ENCODE results near the gene ENTHD1. TPM values are rescaled to one million over a fixed set of nuclear protein-coding genes. Genes with fewer than 3 reads are reported as not detected.

The ENTHD1 gene
- total and polyA plus RNA-seq, 2 of the 4 experiments (the other 2 are of a cell fraction), result not detected

DNA sequence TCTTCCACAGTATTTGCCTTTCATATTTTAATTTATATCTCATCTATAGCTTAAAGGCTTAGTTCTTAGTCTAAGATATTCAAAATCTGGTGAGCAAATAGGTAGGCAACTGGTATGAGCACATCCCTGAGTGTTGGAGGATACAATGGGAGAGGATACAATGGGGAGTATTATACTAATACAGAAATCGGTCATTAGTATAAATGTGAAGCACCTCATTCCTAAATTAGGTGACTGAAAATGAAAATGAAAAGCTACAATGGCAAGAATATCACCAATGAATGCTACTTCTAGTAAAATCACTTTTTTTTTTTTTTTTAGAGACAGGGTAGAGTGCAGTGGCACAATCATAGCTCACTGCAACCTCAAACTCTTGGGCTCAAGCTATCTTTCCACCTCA is 21.0 kb downstream of the ENTHD1 start:
- no peaks in the 10 kb centered on the region for H4K20me1 ChIP-seq (ENCODE audit: insufficient read depth, low read length)
- in situ Hi-C loops (cut with MboI; ENCODE audit: low sequenced_read_pairs), result no loop called here

More for the DNA sequence above, 21.0 kb downstream of the ENTHD1 start:
- H3K9ac ChIP-seq (ENCODE audit: low read depth, low read length), result no peak overlapping the region
- TF ChIP-seq BHLHE40 (IDR thresholded peaks at IDR 0.05; ENCODE audit: low read depth, low read length) (no peak), CTCF (conservative IDR thresholded peaks at IDR 0.05; ENCODE audit: low read depth, low read length) (no peak), MAFK (IDR thresholded peaks at IDR 0.05; ENCODE audit: low read depth, low read length) (no peak), RCOR1 (IDR thresholded peaks at IDR 0.05; ENCODE audit: insufficient replicate concordance, low read length) (no peak), NFE2L2 (IDR thresholded peaks at IDR 0.05; ENCODE audit: low read depth, low read length) (no peak), CHD1 (IDR thresholded peaks at IDR 0.05; ENCODE audit: low read depth, low read length) (no peak), SMC3 (IDR thresholded peaks at IDR 0.05; ENCODE audit: low read depth, low read length) (no peak), CEBPB (IDR thresholded peaks at IDR 0.05; ENCODE audit: low read depth, low read length) (no peak), FOS (IDR thresholded peaks at IDR 0.05; ENCODE audit: low read depth, low read length) (no peak), MXI1 (IDR thresholded peaks at IDR 0.05; ENCODE audit: borderline replicate concordance, low read depth, low read length) (no peak), POLR2A (IDR thresholded peaks at IDR 0.05; ENCODE audit: low read depth, low read length) (no peak), MAZ (IDR thresholded peaks at IDR 0.05; ENCODE audit: borderline replicate concordance, low read depth, low read length) (no peak), RFX5 (IDR thresholded peaks at IDR 0.05; ENCODE audit: low read depth, low read length) (no peak)
- TF ChIP-seq, protein P1, sequence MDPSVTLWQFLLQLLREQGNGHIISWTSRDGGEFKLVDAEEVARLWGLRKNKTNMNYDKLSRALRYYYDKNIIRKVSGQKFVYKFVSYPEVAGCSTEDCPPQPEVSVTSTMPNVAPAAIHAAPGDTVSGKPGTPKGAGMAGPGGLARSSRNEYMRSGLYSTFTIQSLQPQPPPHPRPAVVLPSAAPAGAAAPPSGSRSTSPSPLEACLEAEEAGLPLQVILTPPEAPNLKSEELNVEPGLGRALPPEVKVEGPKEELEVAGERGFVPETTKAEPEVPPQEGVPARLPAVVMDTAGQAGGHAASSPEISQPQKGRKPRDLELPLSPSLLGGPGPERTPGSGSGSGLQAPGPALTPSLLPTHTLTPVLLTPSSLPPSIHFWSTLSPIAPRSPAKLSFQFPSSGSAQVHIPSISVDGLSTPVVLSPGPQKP (IDR thresholded peaks at IDR 0.05; ENCODE audit: borderline replicate concordance, low read depth, low read length), result no peak
- no peaks in the 10 kb centered on the region for H3K4me1 ChIP-seq (ENCODE audit: control insufficient read depth, insufficient read depth, low read length)
- no peaks in the 10 kb centered on the region for H3K79me1 ChIP-seq (ENCODE audit: low read depth in 1 of 2, low read length in 2 of 2)
- no peak overlapping the region for H2BK15ac ChIP-seq (ENCODE audit: low read depth, low read length)
- no peak overlapping the region for H3K18ac ChIP-seq (ENCODE audit: low read depth, low read length)
- ChIA-PET POLR2A (ENCODE audit: unreplicated experiment) (no interaction called here), CTCF (no interaction called here)
- WGBS, 2 experiments (ENCODE audit: extremely low coverage in 2 of 2, insufficient read length in 1 of 2), result no CpG with 5 or more reads among the region's 1 CpG
- H4K8ac ChIP-seq (ENCODE audit: low read depth in 2 of 2, low read length in 2 of 2), result no peak overlapping the region
- H2AK5ac ChIP-seq (ENCODE audit: low read depth, low read length), result no peak overlapping the region
- no TSS peak for BruUV-seq (replicated peaks)
- no peak overlapping the region for H3K27ac ChIP-seq (ENCODE audit: insufficient read depth, low read length)
- H3K4me2 ChIP-seq (ENCODE audit: low read depth, low read length), result no peak overlapping the region
- peaks cover 15% of the 10 kb centered on the region for H3K27me3 ChIP-seq (ENCODE audit: control insufficient read depth, insufficient read depth, low read length)
- H2BK5ac ChIP-seq (ENCODE audit: low read depth, low read length, poor library complexity, severe bottlenecking), result no peak overlapping the region
- H4K5ac ChIP-seq (ENCODE audit: low read depth, low read length), result no peak overlapping the region
- H2BK20ac ChIP-seq (ENCODE audit: low read depth, low read length), result no peak overlapping the region
- no peak overlapping the region for H4K91ac ChIP-seq (ENCODE audit: insufficient read depth, low read depth, low read length)
- no peak overlapping the region for H3K14ac ChIP-seq (replicated peaks; ENCODE audit: low read depth, low read length)
- no peak overlapping the region for H2BK120ac ChIP-seq (ENCODE audit: low read depth, low read length)
- no peak overlapping the region for H3K56ac ChIP-seq (ENCODE audit: extremely low read depth, insufficient read depth, low read length)
- no peak overlapping the region for H2AK9ac ChIP-seq (replicated peaks; ENCODE audit: low read depth, low read length, poor library complexity)
- no peak for ATAC-seq (ENCODE audit: low read depth)
- H3K9me1 ChIP-seq (ENCODE audit: insufficient read depth, low read length), result no peaks in the 10 kb centered on the region
- peaks cover 1% of the 10 kb centered on the region; the same call in 1 of the 2 replicates for H3K9me3 ChIP-seq (ENCODE audit: control insufficient read depth, insufficient read depth, low read length)
- DNase-seq, result no peak
- intact Hi-C loops (cut with micrococcal nuclease) (no loop called here), dilution Hi-C loops (cut with HindIII; ENCODE audit: low sequenced_read_pairs, unreplicated experiment) (no loop called here)
- H3K36me3 ChIP-seq (ENCODE audit: control insufficient read depth, insufficient read depth, low read length), result no peaks in the 10 kb centered on the region
- H3K4me3 ChIP-seq (ENCODE audit: insufficient read depth, low read depth, low read length), result no peak overlapping the region
- H3K23ac ChIP-seq (ENCODE audit: low read depth, low read length), result no peak overlapping the region
- H2AFZ ChIP-seq (replicated peaks; ENCODE audit: low read length, poor library complexity), result no peak overlapping the region
- no peak overlapping the region for H3K4ac ChIP-seq (ENCODE audit: low read depth, low read length)
